ENCODE data around the gene CAPN1.

Gene CAPN1

DNA sequence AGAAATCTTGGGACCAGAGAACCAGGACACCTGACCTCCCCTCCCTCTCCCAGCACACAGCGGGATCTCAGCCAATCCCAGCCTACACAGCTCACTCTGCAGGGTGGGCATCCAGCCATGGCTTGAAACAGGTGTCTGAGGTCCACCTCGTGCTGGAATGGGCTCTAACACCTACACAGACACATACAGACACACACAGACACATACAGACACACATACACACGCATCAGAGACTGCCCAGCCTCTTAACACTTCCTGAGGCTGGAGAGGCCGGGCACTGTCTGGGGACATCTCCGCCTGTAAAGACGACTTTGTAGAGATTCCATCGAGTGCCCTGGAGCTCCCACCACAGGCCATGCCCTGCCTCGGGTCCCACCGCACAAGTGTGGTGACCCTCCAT, 36.7 kb downstream of the CAPN1 start:
- DNase-seq (ENCODE audit: low read depth in 1 of 2, low spot score in 1 of 2) = no peak
- no peaks in the 10 kb centered on the region for H3K27me3 ChIP-seq (ENCODE audit: insufficient read depth, poor library complexity, severe bottlenecking)
- TF ChIP-seq, protein P1, sequence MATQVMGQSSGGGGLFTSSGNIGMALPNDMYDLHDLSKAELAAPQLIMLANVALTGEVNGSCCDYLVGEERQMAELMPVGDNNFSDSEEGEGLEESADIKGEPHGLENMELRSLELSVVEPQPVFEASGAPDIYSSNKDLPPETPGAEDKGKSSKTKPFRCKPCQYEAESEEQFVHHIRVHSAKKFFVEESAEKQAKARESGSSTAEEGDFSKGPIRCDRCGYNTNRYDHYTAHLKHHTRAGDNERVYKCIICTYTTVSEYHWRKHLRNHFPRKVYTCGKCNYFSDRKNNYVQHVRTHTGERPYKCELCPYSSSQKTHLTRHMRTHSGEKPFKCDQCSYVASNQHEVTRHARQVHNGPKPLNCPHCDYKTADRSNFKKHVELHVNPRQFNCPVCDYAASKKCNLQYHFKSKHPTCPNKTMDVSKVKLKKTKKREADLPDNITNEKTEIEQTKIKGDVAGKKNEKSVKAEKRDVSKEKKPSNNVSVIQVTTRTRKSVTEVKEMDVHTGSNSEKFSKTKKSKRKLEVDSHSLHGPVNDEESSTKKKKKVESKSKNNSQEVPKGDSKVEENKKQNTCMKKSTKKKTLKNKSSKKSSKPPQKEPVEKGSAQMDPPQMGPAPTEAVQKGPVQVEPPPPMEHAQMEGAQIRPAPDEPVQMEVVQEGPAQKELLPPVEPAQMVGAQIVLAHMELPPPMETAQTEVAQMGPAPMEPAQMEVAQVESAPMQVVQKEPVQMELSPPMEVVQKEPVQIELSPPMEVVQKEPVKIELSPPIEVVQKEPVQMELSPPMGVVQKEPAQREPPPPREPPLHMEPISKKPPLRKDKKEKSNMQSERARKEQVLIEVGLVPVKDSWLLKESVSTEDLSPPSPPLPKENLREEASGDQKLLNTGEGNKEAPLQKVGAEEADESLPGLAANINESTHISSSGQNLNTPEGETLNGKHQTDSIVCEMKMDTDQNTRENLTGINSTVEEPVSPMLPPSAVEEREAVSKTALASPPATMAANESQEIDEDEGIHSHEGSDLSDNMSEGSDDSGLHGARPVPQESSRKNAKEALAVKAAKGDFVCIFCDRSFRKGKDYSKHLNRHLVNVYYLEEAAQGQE (IDR thresholded peaks at IDR 0.05; ENCODE audit: insufficient replicate concordance, low read depth) = no peak
- no peak overlapping the region for H3K27ac ChIP-seq (replicated peaks)
- no peak overlapping the region for H3K4me3 ChIP-seq (replicated peaks; ENCODE audit: insufficient read depth, low read length)

DNA sequence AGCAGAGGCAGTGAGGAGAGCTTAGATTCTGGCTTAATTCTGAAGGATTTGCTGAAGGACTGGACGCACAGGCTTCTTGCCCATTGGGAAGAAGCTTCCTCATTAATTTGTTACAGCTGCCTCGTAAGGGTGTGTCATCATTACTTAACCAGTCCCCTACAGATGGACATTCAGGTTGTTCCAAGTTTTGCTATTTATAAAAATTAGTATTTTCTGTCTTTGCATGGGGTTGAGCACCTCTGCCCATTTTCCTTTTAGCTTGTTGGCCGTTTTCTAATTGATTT, 38.1 kb downstream of the CAPN1 start:
- DNase-seq (ENCODE audit: low read depth in 1 of 2, low spot score in 1 of 2) = no peak
- Histone ChIP-seq H3K27me3 (ENCODE audit: insufficient read depth, poor library complexity, severe bottlenecking) (no peaks in the 10 kb centered on the region), H3K4me3 (replicated peaks; ENCODE audit: insufficient read depth, low read length) (no peak overlapping the region), H3K27ac (replicated peaks) (no peak overlapping the region)
- TF ChIP-seq GABPA (IDR thresholded peaks at IDR 0.05; ENCODE audit: low read depth) = no peak
- no peak for TF ChIP-seq POLR2AphosphoS5 (IDR thresholded peaks at IDR 0.05; ENCODE audit: low read depth)
- TF ChIP-seq SPI1 (IDR thresholded peaks at IDR 0.05; ENCODE audit: borderline replicate concordance, low read depth) = no peak
- TF ChIP-seq, protein P2, sequence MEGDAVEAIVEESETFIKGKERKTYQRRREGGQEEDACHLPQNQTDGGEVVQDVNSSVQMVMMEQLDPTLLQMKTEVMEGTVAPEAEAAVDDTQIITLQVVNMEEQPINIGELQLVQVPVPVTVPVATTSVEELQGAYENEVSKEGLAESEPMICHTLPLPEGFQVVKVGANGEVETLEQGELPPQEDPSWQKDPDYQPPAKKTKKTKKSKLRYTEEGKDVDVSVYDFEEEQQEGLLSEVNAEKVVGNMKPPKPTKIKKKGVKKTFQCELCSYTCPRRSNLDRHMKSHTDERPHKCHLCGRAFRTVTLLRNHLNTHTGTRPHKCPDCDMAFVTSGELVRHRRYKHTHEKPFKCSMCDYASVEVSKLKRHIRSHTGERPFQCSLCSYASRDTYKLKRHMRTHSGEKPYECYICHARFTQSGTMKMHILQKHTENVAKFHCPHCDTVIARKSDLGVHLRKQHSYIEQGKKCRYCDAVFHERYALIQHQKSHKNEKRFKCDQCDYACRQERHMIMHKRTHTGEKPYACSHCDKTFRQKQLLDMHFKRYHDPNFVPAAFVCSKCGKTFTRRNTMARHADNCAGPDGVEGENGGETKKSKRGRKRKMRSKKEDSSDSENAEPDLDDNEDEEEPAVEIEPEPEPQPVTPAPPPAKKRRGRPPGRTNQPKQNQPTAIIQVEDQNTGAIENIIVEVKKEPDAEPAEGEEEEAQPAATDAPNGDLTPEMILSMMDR (IDR thresholded peaks at IDR 0.05; ENCODE audit: insufficient read depth, low read length) = no peak
- TF ChIP-seq, protein P1 (IDR thresholded peaks at IDR 0.05; ENCODE audit: insufficient replicate concordance, low read depth) = no peak

DNA sequence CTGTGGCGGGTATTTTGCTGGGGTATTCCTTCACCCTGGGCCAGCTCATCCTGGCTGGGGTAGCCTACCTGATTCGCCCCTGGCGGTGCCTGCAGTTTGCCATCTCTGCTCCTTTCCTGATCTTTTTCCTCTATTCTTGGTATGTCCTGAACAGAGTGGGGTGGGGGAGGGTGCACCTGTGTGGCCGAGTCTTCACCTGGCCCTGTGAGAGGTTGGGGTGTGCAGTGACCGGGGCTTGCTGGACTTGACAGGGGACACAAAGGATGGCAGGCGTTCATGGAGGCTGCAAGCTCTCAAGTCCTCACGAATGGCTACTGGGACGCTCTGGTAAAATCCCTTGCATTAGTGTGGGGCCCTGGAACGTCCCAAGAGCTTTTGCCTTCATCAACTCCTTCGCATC, 39.3 kb downstream of the CAPN1 start:
- Histone ChIP-seq H3K4me3 (replicated peaks; ENCODE audit: insufficient read depth, low read length) (no peak overlapping the region), H3K27ac (replicated peaks) (no peak overlapping the region), H3K27me3 (ENCODE audit: insufficient read depth, poor library complexity, severe bottlenecking) (no peaks in the 10 kb centered on the region)
- DNase-seq (ENCODE audit: low read depth in 1 of 2, low spot score in 1 of 2) = no peak
- TF ChIP-seq, protein P1 (IDR thresholded peaks at IDR 0.05; ENCODE audit: insufficient replicate concordance, low read depth) = no peak
- TF ChIP-seq, protein P2 (IDR thresholded peaks at IDR 0.05; ENCODE audit: insufficient read depth, low read length) = no peak
- TF ChIP-seq GABPA (IDR thresholded peaks at IDR 0.05; ENCODE audit: low read depth) (no peak), POLR2AphosphoS5 (IDR thresholded peaks at IDR 0.05; ENCODE audit: low read depth) (no peak), SPI1 (IDR thresholded peaks at IDR 0.05; ENCODE audit: borderline replicate concordance, low read depth) (no peak)

DNA sequence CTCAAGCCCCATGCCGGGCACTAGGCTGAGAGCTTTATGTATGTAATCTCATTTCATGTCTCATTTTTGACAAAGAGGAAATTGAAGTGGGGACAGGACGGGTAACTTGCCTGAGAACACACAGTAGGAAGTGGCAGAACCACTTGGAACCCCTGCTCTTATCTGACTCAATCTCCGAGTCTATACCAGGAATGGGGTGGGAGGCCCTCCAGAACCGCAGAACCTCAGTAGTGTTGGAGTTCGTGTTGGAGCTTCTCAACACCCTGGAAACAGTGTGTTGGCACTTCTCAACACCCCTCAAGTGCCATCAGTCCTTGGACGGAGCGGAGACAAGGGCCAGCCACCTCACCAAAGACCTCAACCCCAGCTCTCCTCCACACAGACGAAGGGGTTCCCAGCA, 41.3 kb downstream of the CAPN1 start:
- H3K4me3 ChIP-seq (replicated peaks; ENCODE audit: insufficient read depth, low read length) = no peak overlapping the region
- TF ChIP-seq, protein P2 (IDR thresholded peaks at IDR 0.05; ENCODE audit: insufficient read depth, low read length) = no peak
- TF ChIP-seq POLR2AphosphoS5 (IDR thresholded peaks at IDR 0.05; ENCODE audit: low read depth) (no peak), GABPA (IDR thresholded peaks at IDR 0.05; ENCODE audit: low read depth) (no peak), SPI1 (IDR thresholded peaks at IDR 0.05; ENCODE audit: borderline replicate concordance, low read depth) (no peak)
- TF ChIP-seq, protein P1 (IDR thresholded peaks at IDR 0.05; ENCODE audit: insufficient replicate concordance, low read depth) = no peak
- H3K27me3 ChIP-seq (ENCODE audit: insufficient read depth, poor library complexity, severe bottlenecking) = no peaks in the 10 kb centered on the region
- no peak overlapping the region for H3K27ac ChIP-seq (replicated peaks)
- DNase-seq (ENCODE audit: low read depth in 1 of 2, low spot score in 1 of 2) = peak in 1 of 2 experiments; percentile 31
